Breast epithelium (tissue), 3 donors: Measurements from ENCODE around the gene CAB39L.
A peak's percentile ranks its signal among the peaks of the same experiment; 100 is the strongest.

Source experiments
- CTCF ChIP-seq, 3 donors: fragments of 450-650 bp; IDR thresholded peaks; one replicate each; pipeline ENCODE4 v1.5.1; 2016 to 2017; ENCODE audit warnings: antibody characterized with exemption in 3 of 3, mild to moderate bottlenecking in 3 of 3, moderate library complexity in 3 of 3
- POLR2A ChIP-seq: fragments of 450-650 bp; IDR thresholded peaks from one replicate; pipeline ENCODE4 v1.6.1; 2016; ENCODE audit warnings: antibody characterized with exemption, mild to moderate bottlenecking, moderate library complexity
- POLR2AphosphoS5 ChIP-seq, 3 donors: sonication (generic); formaldehyde crosslinking; IDR thresholded peaks; one replicate each; pipeline ENCODE4 v1.6.1; 2017; ENCODE audit warnings: antibody characterized with exemption in 3 of 3

DNA sequence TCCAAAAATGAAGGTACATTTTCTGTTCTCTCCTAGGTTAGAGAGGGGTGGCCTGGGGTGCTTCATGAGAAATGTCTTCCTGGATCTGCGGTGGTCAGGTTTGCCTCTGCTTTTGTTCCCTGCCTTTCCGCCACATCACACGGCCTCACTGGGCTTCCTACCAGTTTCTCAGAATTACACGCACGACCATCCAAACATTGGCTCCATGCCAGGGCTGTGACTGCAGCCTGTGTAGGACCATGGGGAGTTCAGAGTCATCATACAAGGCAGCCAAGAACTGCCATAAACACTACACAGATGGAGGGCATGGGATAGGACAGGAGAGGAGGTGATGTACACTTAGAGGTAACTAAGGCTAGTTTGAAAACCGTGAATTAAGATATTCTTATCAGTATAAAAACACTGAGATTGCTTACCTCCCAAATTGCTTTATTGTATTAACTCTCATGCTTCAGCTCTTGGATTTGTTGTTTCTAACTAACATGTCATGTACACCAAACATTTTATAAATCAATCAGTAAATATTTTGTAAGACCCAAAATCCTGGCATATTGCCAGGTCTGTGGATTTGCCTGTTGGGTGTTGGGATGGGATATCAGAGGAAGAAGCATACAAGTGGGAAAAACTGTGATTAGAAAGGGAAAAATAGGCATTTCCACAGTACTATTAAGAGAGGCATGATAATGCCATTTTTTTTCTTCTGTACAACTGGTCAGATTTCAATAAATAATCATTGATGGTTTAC is 150.9 kb downstream of the CAB39L start:
- TF ChIP-seq CTCF (IDR thresholded peaks at IDR 0.05), result no peak
- no peak for TF ChIP-seq POLR2A
- TF ChIP-seq POLR2AphosphoS5 (IDR thresholded peaks at IDR 0.05), result peak in 1 of 3 donors; percentile 28
